CD14-positive monocyte (primary cell): ENCODE results near the gene PARVB. TPM values are rescaled to one million over a fixed set of nuclear protein-coding genes. Genes with fewer than 3 reads are reported as not detected.
A peak's percentile ranks its signal among the peaks of the same experiment; 100 is the strongest.

Source experiments
- DNase-seq, 3 donors: peaks; one replicate each; pipeline ENCODE4 v3.0.0-alpha.2; 2011 to 2022
- H2AFZ ChIP-seq: 2 replicates; pipeline ENCODE4 v1.6.0; 2012; ENCODE audit warnings: mild to moderate bottlenecking, low read depth, low read length, inconsistent platforms; ENCODE audit not compliant: insufficient read depth, poor library complexity, severe bottlenecking
- H3K27ac ChIP-seq, 2 donors: 1 replicate in 1 of 2; 2 replicates in 1 of 2; pipeline ENCODE4 v1.5.1; 2012 to 2013; ENCODE audit warnings: low read length in 2 of 2, control low read depth in 1 of 2, inconsistent platforms in 1 of 2, low read depth in 1 of 2, mild to moderate bottlenecking in 1 of 2
- H3K27me3 ChIP-seq, 2 donors: one replicate each; pipeline versions ENCODE4 v1.6.0 to v1.6.1; 2011 to 2013; ENCODE audit warnings: low read length in 2 of 2; ENCODE audit not compliant: control insufficient read depth in 2 of 2, insufficient read depth in 2 of 2
- H3K36me3 ChIP-seq, 2 donors: replicated peaks in 1 of 2; 1 replicate in 1 of 2; 2 replicates in 1 of 2; pipeline versions ENCODE4 v1.5.1 to v1.6.1; 2012 to 2013; ENCODE audit warnings: low read length in 2 of 2, control low read depth in 1 of 2, inconsistent platforms in 1 of 2, mild to moderate bottlenecking in 1 of 2; ENCODE audit not compliant: insufficient read depth in 2 of 2, control insufficient read depth in 1 of 2
- H3K4me1 ChIP-seq, 2 donors: 1 replicate in 1 of 2; 2 replicates in 1 of 2; pipeline versions ENCODE4 v1.5.1 to v1.6.1; 2012 to 2013; ENCODE audit warnings: low read length in 2 of 2, control low read depth in 1 of 2, inconsistent platforms in 1 of 2, mild to moderate bottlenecking in 1 of 2, moderate library complexity in 1 of 2; ENCODE audit not compliant: insufficient read depth in 2 of 2, control insufficient read depth in 1 of 2
- H3K4me2 ChIP-seq: replicated peaks from 2 replicates; pipeline ENCODE3; 2012; ENCODE audit warnings: low read length, moderate library complexity, mild to moderate bottlenecking; ENCODE audit not compliant: poor library complexity, severe bottlenecking; ENCODE audit errors: extremely low read depth
- H3K4me3 ChIP-seq, 3 experiments: fragments of 200-600 bp in 1 of 3; sonication (generic) in 1 of 3; replicated peaks in 1 of 3; 1 replicate in 2 of 3; 2 replicates in 1 of 3; pipeline ENCODE4 v1.5.1; 2011 to 2013; ENCODE audit warnings: low read length in 3 of 3, mild to moderate bottlenecking in 3 of 3, control low read depth in 2 of 3, low read depth in 2 of 3, inconsistent platforms in 1 of 3, moderate library complexity in 1 of 3
- H3K79me2 ChIP-seq: 2 replicates; pipeline ENCODE4 v1.6.0; 2012; ENCODE audit warnings: mild to moderate bottlenecking, control low read depth, inconsistent platforms, low read length, moderate library complexity; ENCODE audit not compliant: insufficient read depth
- H3K9ac ChIP-seq: 2 replicates; pipeline ENCODE4 v1.6.0; 2017; ENCODE audit warnings: low read length, mild to moderate bottlenecking; ENCODE audit not compliant: insufficient read depth, poor library complexity, severe bottlenecking
- H3K9me3 ChIP-seq, 2 donors: replicated peaks in 1 of 2; 1 replicate in 1 of 2; 2 replicates in 1 of 2; pipeline versions ENCODE4 v1.5.1 to v1.6.1; 2012 to 2013; ENCODE audit warnings: low read length in 2 of 2, control low read depth in 1 of 2; ENCODE audit not compliant: control insufficient read depth in 1 of 2, insufficient read depth in 1 of 2
- H4K20me1 ChIP-seq: 2 replicates; pipeline ENCODE4 v1.6.0; 2012; ENCODE audit warnings: mild to moderate bottlenecking, low read length, control low read depth, moderate library complexity; ENCODE audit not compliant: insufficient read depth
- H3K27ac Mint-ChIP-seq, 7 donors: one replicate each; pipeline ENCODE4 v1.8.0; 2020; ENCODE audit warnings: mild to moderate bottlenecking in 7 of 7, mixed read lengths in 7 of 7, moderate library complexity in 6 of 7, inconsistent platforms in 2 of 7
- H3K27me3 Mint-ChIP-seq, 3 donors: one replicate each; pipeline ENCODE4 v1.8.0; 2021 to 2022; ENCODE audit warnings: low read depth in 3 of 3, mild to moderate bottlenecking in 3 of 3, mixed read lengths in 3 of 3, moderate library complexity in 3 of 3, inconsistent platforms in 1 of 3
- H3K36me3 Mint-ChIP-seq, 2 donors: one replicate each; pipeline ENCODE4 v1.8.0; 2020; ENCODE audit warnings: mixed read lengths in 2 of 2, inconsistent platforms in 1 of 2, mild to moderate bottlenecking in 1 of 2
- H3K4me1 Mint-ChIP-seq: one replicate; pipeline ENCODE4 v1.8.0; 2020; ENCODE audit warnings: mild to moderate bottlenecking, mixed read lengths
- H3K4me3 Mint-ChIP-seq, 2 donors: one replicate each; pipeline ENCODE4 v1.8.0; 2020; ENCODE audit warnings: mild to moderate bottlenecking in 2 of 2, mixed read lengths in 2 of 2, moderate library complexity in 1 of 2
- H3K9me3 Mint-ChIP-seq, 7 donors: one replicate each; pipeline ENCODE4 v1.8.0; 2020 to 2022; ENCODE audit warnings: mixed read lengths in 7 of 7, mild to moderate bottlenecking in 6 of 7, moderate library complexity in 6 of 7, inconsistent platforms in 2 of 7
- WGBS: methylation state at CpG from one replicate; pipeline ENCODE4 v1.1.5; 2013; ENCODE audit warnings: missing lambda C conversion rate; ENCODE audit not compliant: insufficient coverage; 5-methylcytosine and 5-hydroxymethylcytosine counted together
- intact Hi-C, 2 donors: fragments of 100-400 bp; cut with micrococcal nuclease; formaldehyde crosslinking; loops; one replicate each; pipeline versions ENCODE4 v1.15.0 to v1.15.1; 2023
- polyA plus RNA-seq, 3 donors: library from polyadenylated mRNA; depleted of rRNA in 1 of 3; unstranded in 2 of 3; stranded (reverse) in 1 of 3; fragments of 300-500 nt in 2 of 3; fragments of >200 nt in 1 of 3; fragmentation: Illumina TruSeq in 2 of 3; gene quantifications; 1 replicate in 2 of 3; 2 replicates in 1 of 3; pipeline ENCODE4 v1.2.3, GENCODE V29; 2012 to 2021
- TF ChIP-seq, protein P1 (sequence below): fragments of 200-600 bp; IDR thresholded peaks from one replicate; pipeline ENCODE4 v1.8.0; 2022; ENCODE audit warnings: antibody characterized with exemption, mild to moderate bottlenecking

PARVB gene
- polyA plus RNA-seq, 3 donors, result 13.4 to 38.5 (median 17.9) TPM

DNA sequence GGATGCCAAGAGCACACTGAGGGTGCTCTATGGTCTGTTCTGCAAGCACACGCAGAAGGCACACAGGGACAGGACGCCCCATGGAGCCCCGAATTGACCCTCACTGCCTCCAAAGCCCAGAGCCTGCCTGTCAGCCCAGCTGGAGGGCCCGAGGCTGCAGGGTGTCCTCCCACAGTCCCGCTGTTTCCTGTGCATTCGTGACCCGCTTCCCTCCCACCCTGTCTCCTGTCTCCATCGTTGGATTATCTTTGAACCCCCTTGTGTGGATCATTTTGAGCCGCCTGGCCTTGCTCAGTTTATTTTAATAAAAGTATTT, 182.2 kb downstream of the PARVB start:
- H3K27me3 ChIP-seq, result no peaks in the 10 kb centered on the region
- no peak overlapping the region for H3K4me3 ChIP-seq
- peaks cover 45 to 52% of the 10 kb centered on the region in 2 donors for H3K36me3 ChIP-seq
- Mint-ChIP-seq H3K4me3 (no peak overlapping the region), H3K9me3 (peaks cover 0 to 5% (median 0%) of the 10 kb centered on the region in 7 donors), H3K36me3 (peaks cover 50 to 51% of the 10 kb centered on the region in 2 donors), H3K27ac (peak overlapping the region in 2 of 7 donors; percentile 68 to 73), H3K4me1 (peaks cover 29% of the 10 kb centered on the region), H3K27me3 (no peaks in the 10 kb centered on the region)
- H4K20me1 ChIP-seq, result peaks cover 61% of the 10 kb centered on the region
- 83% methylated on average over 5 of the region's 9 CpGs for WGBS
- no peaks in the 10 kb centered on the region for H3K79me2 ChIP-seq
- no peaks in the 10 kb centered on the region for H3K9me3 ChIP-seq
- TF ChIP-seq, protein P1, sequence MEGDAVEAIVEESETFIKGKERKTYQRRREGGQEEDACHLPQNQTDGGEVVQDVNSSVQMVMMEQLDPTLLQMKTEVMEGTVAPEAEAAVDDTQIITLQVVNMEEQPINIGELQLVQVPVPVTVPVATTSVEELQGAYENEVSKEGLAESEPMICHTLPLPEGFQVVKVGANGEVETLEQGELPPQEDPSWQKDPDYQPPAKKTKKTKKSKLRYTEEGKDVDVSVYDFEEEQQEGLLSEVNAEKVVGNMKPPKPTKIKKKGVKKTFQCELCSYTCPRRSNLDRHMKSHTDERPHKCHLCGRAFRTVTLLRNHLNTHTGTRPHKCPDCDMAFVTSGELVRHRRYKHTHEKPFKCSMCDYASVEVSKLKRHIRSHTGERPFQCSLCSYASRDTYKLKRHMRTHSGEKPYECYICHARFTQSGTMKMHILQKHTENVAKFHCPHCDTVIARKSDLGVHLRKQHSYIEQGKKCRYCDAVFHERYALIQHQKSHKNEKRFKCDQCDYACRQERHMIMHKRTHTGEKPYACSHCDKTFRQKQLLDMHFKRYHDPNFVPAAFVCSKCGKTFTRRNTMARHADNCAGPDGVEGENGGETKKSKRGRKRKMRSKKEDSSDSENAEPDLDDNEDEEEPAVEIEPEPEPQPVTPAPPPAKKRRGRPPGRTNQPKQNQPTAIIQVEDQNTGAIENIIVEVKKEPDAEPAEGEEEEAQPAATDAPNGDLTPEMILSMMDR, result no peak
- intact Hi-C loops, result no loop called here
- H2AFZ ChIP-seq, result no peak overlapping the region
- no peak overlapping the region for H3K4me2 ChIP-seq
- H3K4me1 ChIP-seq, result peaks cover 0 to 7% of the 10 kb centered on the region in 2 donors
- H3K9ac ChIP-seq, result no peak overlapping the region
- DNase-seq, result no peak
- H3K27ac ChIP-seq, result no peak overlapping the region

DNA sequence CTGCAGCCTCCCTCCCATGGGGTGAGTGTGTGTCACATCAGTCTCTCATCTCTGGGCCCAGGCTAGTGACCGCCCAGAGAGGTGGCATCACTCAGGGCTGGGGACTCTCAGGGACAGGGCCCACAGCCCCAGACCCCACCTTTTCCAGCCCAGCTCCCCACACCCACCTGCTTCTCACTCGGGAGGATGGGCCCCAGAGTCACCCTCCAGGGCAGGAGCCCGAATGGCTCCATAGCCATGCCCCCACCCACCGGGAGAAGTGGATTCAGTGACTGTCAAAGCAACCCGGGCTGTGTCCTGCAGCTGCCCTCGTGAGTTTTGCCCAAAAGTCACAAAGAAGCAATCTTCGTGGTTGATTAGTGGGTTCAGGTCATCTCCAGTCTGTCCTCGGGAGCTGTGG, 182.6 kb downstream of the PARVB start:
- DNase-seq, result no peak
- Histone ChIP-seq H2AFZ (no peak overlapping the region), H3K4me3 (no peak overlapping the region), H4K20me1 (peaks cover 61% of the 10 kb centered on the region), H3K79me2 (no peaks in the 10 kb centered on the region), H3K4me1 (peaks cover 3 to 11% of the 10 kb centered on the region in 2 donors), H3K4me2 (no peak overlapping the region), H3K36me3 (peaks cover 41 to 48% of the 10 kb centered on the region in 2 donors), H3K9ac (no peak overlapping the region), H3K9me3 (no peaks in the 10 kb centered on the region), H3K27me3 (no peaks in the 10 kb centered on the region), H3K27ac (no peak overlapping the region)
- Mint-ChIP-seq H3K4me3 (no peak overlapping the region), H3K27ac (peak overlapping the region in 4 of 7 donors; percentile 19 to 73 (median 22)), H3K36me3 (peaks cover 47% of the 10 kb centered on the region in 2 donors), H3K9me3 (peaks cover 0 to 5% (median 0%) of the 10 kb centered on the region in 7 donors), H3K4me1 (peaks cover 33% of the 10 kb centered on the region), H3K27me3 (no peaks in the 10 kb centered on the region)
- intact Hi-C loops, result no loop called here
- TF ChIP-seq, protein P1, result no peak
- 88% methylated on average over 7 of the region's 8 CpGs for WGBS
